Measurements from ENCODE around the gene ZNF180. TPM values are rescaled to one million over a fixed set of nuclear protein-coding genes. Genes with fewer than 3 reads are reported as not detected.

ZNF180 gene
- polyA plus RNA-seq, 3 donors: 15.3 to 17.6 (median 16.4) TPM

Other genes starting within 250 kb of the ZNF180 start
- 1 to 10 TPM; 6.3 to 8.0 (median 6.7) TPM for gene ZNF233, start 240.6 kb downstream of the ZNF180 start, polyA plus RNA-seq (ENCODE audit: insufficient read length in 3 of 3)
- gene ZNF235, start 195.5 kb downstream of the ZNF180 start, polyA plus RNA-seq (ENCODE audit: insufficient read length in 3 of 3): 10 to 100 TPM; 11.2 to 13.1 (median 12.9) TPM
- 10 to 100 TPM; 12.4 to 13.4 (median 13.1) TPM for gene ZNF112, start 143.8 kb downstream of the ZNF180 start, polyA plus RNA-seq (ENCODE audit: insufficient read length in 3 of 3)
- 10 to 100 TPM; 10.7 to 12.1 (median 11.1) TPM for gene ZNF285, start 98.9 kb downstream of the ZNF180 start, polyA plus RNA-seq (ENCODE audit: insufficient read length in 3 of 3)
- 10 to 100 TPM; 16.1 to 18.0 (median 16.9) TPM for gene ZNF229, start 52.0 kb downstream of the ZNF180 start, polyA plus RNA-seq (ENCODE audit: insufficient read length in 3 of 3)
- not detected for gene CEACAM20, start 29.2 kb upstream of the ZNF180 start, polyA plus RNA-seq (ENCODE audit: insufficient read length in 3 of 3)
- 1 to 10 TPM in 1 of 3 donors, under 1 TPM in 2; 0.83 to 2.4 (median 0.92) TPM for gene IGSF23, start 113.0 kb upstream of the ZNF180 start, polyA plus RNA-seq (ENCODE audit: insufficient read length in 3 of 3)
- gene PVR, start 143.4 kb upstream of the ZNF180 start, polyA plus RNA-seq (ENCODE audit: insufficient read length in 3 of 3): 10 to 100 TPM; 31.9 to 37.7 (median 34.1) TPM
- 10 to 100 TPM; 12.3 to 24.0 (median 12.5) TPM for gene CEACAM19, start 171.0 kb upstream of the ZNF180 start, polyA plus RNA-seq (ENCODE audit: insufficient read length in 3 of 3)
- gene CEACAM16, start 198.6 kb upstream of the ZNF180 start, polyA plus RNA-seq (ENCODE audit: insufficient read length in 3 of 3): not detected
- gene BCL3, start 248.2 kb upstream of the ZNF180 start, polyA plus RNA-seq (ENCODE audit: insufficient read length in 3 of 3): 10 to 100 TPM in 1 of 3 donors, 1 to 10 TPM in 2; 4.4 to 14.3 (median 9.0) TPM